Measurements from ENCODE around the gene BTNL8. TPM values are rescaled to one million over a fixed set of nuclear protein-coding genes. Genes with fewer than 3 reads are reported as not detected.
A peak's percentile ranks its signal among the peaks of the same experiment; 100 is the strongest.
"Not testable (repeated sequence)": the region's sequence is repeated elsewhere in the genome, so short reads cannot be mapped to it uniquely, and the experiment has no call there.

The BTNL8 gene
- polyA plus RNA-seq, 3 donors = 0.13 to 0.50 (median 0.13) TPM

GRCh38 chr5:180875860-180876426 lies 23.0 kb upstream of the BTNL8 start:
- Histone ChIP-seq H2AFZ (ENCODE audit: insufficient read depth, low read depth, low read length, poor library complexity, severe bottlenecking) (no peak overlapping the region), H3K9ac (ENCODE audit: insufficient read depth, low read length, poor library complexity, severe bottlenecking) (no peak overlapping the region), H4K20me1 (ENCODE audit: insufficient read depth, low read length) (no peaks in the 10 kb centered on the region), H3K36me3 (replicated peaks in 1 of 2; ENCODE audit: control insufficient read depth in 1 of 2, insufficient read depth in 2 of 2, low read length in 2 of 2) (no peaks in the 10 kb centered on the region), H3K4me2 (replicated peaks; ENCODE audit: extremely low read depth, low read length, poor library complexity, severe bottlenecking) (no peak overlapping the region), H3K27me3 (ENCODE audit: control insufficient read depth in 2 of 2, insufficient read depth in 2 of 2, low read length in 2 of 2) (no peaks in the 10 kb centered on the region), H3K79me2 (ENCODE audit: insufficient read depth, low read length) (no peaks in the 10 kb centered on the region), H3K4me3 (replicated peaks in 1 of 3; ENCODE audit: low read depth in 2 of 3, low read length in 3 of 3) (no peak overlapping the region), H3K27ac (ENCODE audit: low read depth in 1 of 2, low read length in 2 of 2) (no peak overlapping the region), H3K9me3 (replicated peaks in 1 of 2; ENCODE audit: control insufficient read depth in 1 of 2, insufficient read depth in 1 of 2, low read length in 2 of 2) (peaks cover 0 to 3% of the 10 kb centered on the region in 2 donors), H3K4me1 (ENCODE audit: control insufficient read depth in 1 of 2, insufficient read depth in 2 of 2, low read length in 2 of 2) (peaks cover 17 to 22% of the 10 kb centered on the region in 2 donors)
- H3K27ac Mint-ChIP-seq = no peak overlapping the region
- H3K4me3 Mint-ChIP-seq = no peak overlapping the region
- no peaks in the 10 kb centered on the region for H3K36me3 Mint-ChIP-seq
- peaks cover 5 to 19% (median 12%) of the 10 kb centered on the region in 7 donors for H3K9me3 Mint-ChIP-seq
- DNase-seq = no peak
- WGBS (ENCODE audit: insufficient coverage) = 100% methylated on average over 4 of the region's 10 CpGs
- intact Hi-C loops (cut with micrococcal nuclease) = no loop called here
- TF ChIP-seq CTCF (IDR thresholded peaks at IDR 0.05) = no peak
- H3K4me1 Mint-ChIP-seq = peaks cover 26% of the 10 kb centered on the region
- peaks cover 10 to 19% (median 10%) of the 10 kb centered on the region in 3 donors for H3K27me3 Mint-ChIP-seq (ENCODE audit: low read depth in 3 of 3)

- H3K36me3 Mint-ChIP-seq; H3K4me1 ChIP-seq (ENCODE audit: control insufficient read depth in 1 of 2, insufficient read depth in 2 of 2, low read length in 2 of 2); H4K20me1 ChIP-seq (ENCODE audit: insufficient read depth, low read length); H2AFZ ChIP-seq (ENCODE audit: insufficient read depth, low read depth, low read length, poor library complexity, severe bottlenecking); H3K4me1 Mint-ChIP-seq; H3K4me3 ChIP-seq (replicated peaks in 1 of 3; ENCODE audit: low read depth in 2 of 3, low read length in 3 of 3); H3K79me2 ChIP-seq (ENCODE audit: insufficient read depth, low read length); H3K27ac ChIP-seq (ENCODE audit: low read depth in 1 of 2, low read length in 2 of 2); intact Hi-C loops (cut with micrococcal nuclease); DNase-seq; H3K4me2 ChIP-seq (replicated peaks; ENCODE audit: extremely low read depth, low read length, poor library complexity, severe bottlenecking); H3K9me3 ChIP-seq (replicated peaks in 1 of 2; ENCODE audit: control insufficient read depth in 1 of 2, insufficient read depth in 1 of 2, low read length in 2 of 2); H3K27me3 ChIP-seq (ENCODE audit: control insufficient read depth in 2 of 2, insufficient read depth in 2 of 2, low read length in 2 of 2); H3K36me3 ChIP-seq (replicated peaks in 1 of 2; ENCODE audit: control insufficient read depth in 1 of 2, insufficient read depth in 2 of 2, low read length in 2 of 2); H3K4me3 Mint-ChIP-seq; H3K9ac ChIP-seq (ENCODE audit: insufficient read depth, low read length, poor library complexity, severe bottlenecking): not testable (repeated sequence)
- Mint-ChIP-seq H3K9me3 (peaks cover 9 to 40% (median 18%) of the 10 kb centered on the region in 7 donors), H3K27ac (peak overlapping the region in 1 of 7 donors; percentile 18), H3K27me3 (ENCODE audit: low read depth in 3 of 3) (peaks cover 9 to 27% (median 15%) of the 10 kb centered on the region in 3 donors)
- WGBS (ENCODE audit: insufficient coverage) = 86% methylated on average over 9 of the region's 11 CpGs
Observed at GRCh38 chr5:180885845-180886529, 13.0 kb upstream of the BTNL8 start.
